H1 (cell line): Measurements from ENCODE around the gene SLC6A6. TPM values are rescaled to one million over a fixed set of nuclear protein-coding genes. Genes with fewer than 3 reads are reported as not detected.

Source experiments
- CTCF ChIA-PET: fragments of 300-600 bp; sonication (Branson Sonifier 250); formaldehyde crosslinking; loops from one replicate; lab custom pipeline; 2021; ENCODE audit not compliant: partially characterized antibody; lab: Charles Lee
- POLR2A ChIA-PET: fragments of 300-600 bp; sonication (Branson Sonifier 250); formaldehyde crosslinking; loops from one replicate; lab custom pipeline; 2021; ENCODE audit warnings: inconsistent platforms; ENCODE audit not compliant: partially characterized antibody; lab: Charles Lee
- DNase-seq, 2 experiments: peaks; one replicate each; pipeline versions ENCODE4 v3.0.0 to v3.0.0-alpha.2; 2010 to 2022; ENCODE audit warnings: low spot score in 2 of 2, low read depth in 1 of 2, mixed read lengths in 1 of 2
- FAIRE-seq: peaks from 2 replicates; lab custom pipeline; 2011; peaks lifted over from hg19 to GRCh38; lab: Jason Lieb, UNC
- H2AFZ ChIP-seq: 2 replicates; pipeline ENCODE4 v1.8.1; 2012; ENCODE audit warnings: low read length, inconsistent platforms
- H2AK5ac ChIP-seq: 2 replicates; pipeline ENCODE4 v1.6.1; 2013; ENCODE audit warnings: low read depth, low read length
- H2BK120ac ChIP-seq: replicated peaks from 2 replicates; pipeline ENCODE3; 2013; ENCODE audit warnings: low read depth, low read length, inconsistent platforms
- H2BK12ac ChIP-seq: 2 replicates; pipeline ENCODE4 v1.6.1; 2013; ENCODE audit warnings: low read depth, low read length
- H2BK15ac ChIP-seq: 2 replicates; pipeline ENCODE4 v1.6.1; 2013; ENCODE audit warnings: low read length
- H2BK20ac ChIP-seq: 2 replicates; pipeline ENCODE4 v1.6.1; 2013; ENCODE audit warnings: low read length
- H2BK5ac ChIP-seq: 2 replicates; pipeline ENCODE4 v1.6.1; 2013; ENCODE audit warnings: low read depth, low read length
- H3K14ac ChIP-seq: 2 replicates; pipeline ENCODE4 v1.6.1; 2013; ENCODE audit warnings: inconsistent platforms; ENCODE audit not compliant: insufficient read length
- H3K18ac ChIP-seq: 2 replicates; pipeline ENCODE4 v1.6.1; 2013; ENCODE audit warnings: low read length; ENCODE audit errors: extremely low read depth
- H3K23ac ChIP-seq: 2 replicates; pipeline ENCODE4 v1.6.1; 2013; ENCODE audit warnings: inconsistent platforms; ENCODE audit not compliant: insufficient read length
- H3K23me2 ChIP-seq: 2 replicates; pipeline ENCODE4 v1.6.1; 2013; ENCODE audit warnings: low read depth, low read length
- H3K27ac ChIP-seq: 2 replicates; pipeline ENCODE4 v1.6.1; 2011; ENCODE audit warnings: low read depth, low read length, inconsistent platforms
- H3K27me3 ChIP-seq, 4 experiments: replicated peaks in 1 of 4; 1 replicate in 1 of 4; 2 replicates in 3 of 4; pipeline versions ENCODE4 v1.6.1 to v1.8.1; 2011 to 2013; ENCODE audit warnings: low read length in 3 of 4, mild to moderate bottlenecking in 3 of 4, inconsistent platforms in 2 of 4, mixed read lengths in 2 of 4, moderate library complexity in 1 of 4; ENCODE audit not compliant: control insufficient read depth in 3 of 4, insufficient read depth in 3 of 4; ENCODE audit errors: extremely low read depth in 1 of 4
- H3K36me3 ChIP-seq, 4 experiments: 2 replicates each; pipeline versions ENCODE4 v1.6.1 to v1.8.1; 2011 to 2013; ENCODE audit warnings: mild to moderate bottlenecking in 4 of 4, low read length in 3 of 4, moderate library complexity in 2 of 4, control low read depth in 1 of 4, inconsistent platforms in 1 of 4; ENCODE audit not compliant: insufficient read depth in 4 of 4, control insufficient read depth in 2 of 4
- H3K4ac ChIP-seq: replicated peaks from 2 replicates; pipeline ENCODE3; 2013; ENCODE audit warnings: low read length, low read depth, mixed read lengths, inconsistent platforms; ENCODE audit not compliant: insufficient read length
- H3K4me1 ChIP-seq, 4 experiments: replicated peaks in 1 of 4; 1 replicate in 1 of 4; 2 replicates in 3 of 4; pipeline versions ENCODE4 v1.6.1 to v1.8.1; 2011 to 2013; ENCODE audit warnings: low read length in 3 of 4, inconsistent platforms in 2 of 4, mixed read lengths in 1 of 4; ENCODE audit not compliant: insufficient read depth in 4 of 4, control insufficient read depth in 3 of 4
- H3K4me2 ChIP-seq, 2 experiments: 2 replicates each; pipeline versions ENCODE4 v1.6.1 to v1.8.1; 2011 to 2013; ENCODE audit warnings: low read depth in 2 of 2, low read length in 2 of 2, control low read depth in 1 of 2, inconsistent platforms in 1 of 2, mild to moderate bottlenecking in 1 of 2; ENCODE audit not compliant: insufficient read depth in 1 of 2
- H3K4me3 ChIP-seq, 4 experiments: fragments of 200-600, 300-600 bp in 1 of 4; sonication (generic), shearing (Covaris generic), sonication (Bioruptor Twin) in 1 of 4; 2 replicates each; pipeline versions ENCODE4 v1.5.1 to v1.8.1; 2011 to 2016; ENCODE audit warnings: low read length in 4 of 4, low read depth in 3 of 4, control low read depth in 2 of 4, inconsistent platforms in 2 of 4, mild to moderate bottlenecking in 2 of 4, mixed read lengths in 1 of 4, moderate library complexity in 1 of 4; ENCODE audit not compliant: insufficient read depth in 2 of 4; ENCODE audit errors: extremely low read depth in 1 of 4
- H3K56ac ChIP-seq: replicated peaks from 2 replicates; pipeline ENCODE3; 2013; ENCODE audit warnings: low read depth, mild to moderate bottlenecking, mixed read lengths, low read length, inconsistent platforms; ENCODE audit not compliant: insufficient read length
- H3K79me1 ChIP-seq: 2 replicates; pipeline ENCODE4 v1.6.1; 2013; ENCODE audit warnings: low read depth, low read length, control low read depth
- H3K79me2 ChIP-seq, 2 experiments: 2 replicates each; pipeline versions ENCODE4 v1.6.1 to v1.8.1; 2012 to 2013; ENCODE audit warnings: low read length in 2 of 2, mild to moderate bottlenecking in 2 of 2, inconsistent platforms in 1 of 2; ENCODE audit not compliant: insufficient read depth in 2 of 2, control insufficient read depth in 1 of 2
- H3K9ac ChIP-seq, 4 experiments: replicated peaks in 1 of 4; 1 replicate in 1 of 4; 2 replicates in 3 of 4; pipeline versions ENCODE4 v1.6.1 to v1.8.1; 2011 to 2013; ENCODE audit warnings: low read depth in 3 of 4, low read length in 3 of 4, control low read depth in 2 of 4, mild to moderate bottlenecking in 2 of 4, moderate library complexity in 2 of 4, inconsistent platforms in 1 of 4; ENCODE audit errors: extremely low read depth in 1 of 4
- H3K9me3 ChIP-seq, 2 experiments: 2 replicates each; pipeline versions ENCODE4 v1.6.1 to v1.8.1; 2012 to 2013; ENCODE audit warnings: mild to moderate bottlenecking in 2 of 2, moderate library complexity in 2 of 2, control low read depth in 1 of 2, inconsistent platforms in 1 of 2, low read depth in 1 of 2, low read length in 1 of 2, mixed read lengths in 1 of 2; ENCODE audit not compliant: insufficient read depth in 2 of 2
- H4K20me1 ChIP-seq, 2 experiments: replicated peaks in 1 of 2; 2 replicates each; pipeline versions ENCODE3 to v1.8.1; 2011 to 2013; ENCODE audit warnings: inconsistent platforms in 2 of 2, low read length in 2 of 2, mild to moderate bottlenecking in 1 of 2; ENCODE audit not compliant: insufficient read depth in 2 of 2, control insufficient read depth in 1 of 2
- H4K5ac ChIP-seq: 2 replicates; pipeline ENCODE4 v1.6.1; 2013; ENCODE audit warnings: low read length, low read depth, mixed read lengths, inconsistent platforms; ENCODE audit not compliant: insufficient read length
- H4K8ac ChIP-seq: 2 replicates; pipeline ENCODE4 v1.8.0; 2013; ENCODE audit warnings: mild to moderate bottlenecking, moderate library complexity, low read length, inconsistent platforms; ENCODE audit not compliant: insufficient read depth; ENCODE audit errors: extremely low read depth
- H4K91ac ChIP-seq: replicated peaks from 2 replicates; pipeline ENCODE3; 2013; ENCODE audit warnings: low read length, mixed read lengths, inconsistent platforms; ENCODE audit not compliant: insufficient read length
- KDM1A ChIP-seq: fragments of 200-600, 300-600 bp; sonication (generic); IDR thresholded peaks from 2 replicates; pipeline ENCODE4 v1.7.1; 2016; ENCODE audit warnings: mild to moderate bottlenecking, low read length, borderline replicate concordance
- KDM5A ChIP-seq: fragments of 200-600 bp; IDR thresholded peaks from 2 replicates; pipeline ENCODE4 v1.7.1; 2012; ENCODE audit warnings: mild to moderate bottlenecking, low read length, inconsistent platforms, mixed read lengths
- WGBS, 2 experiments: shearing (Covaris generic) in 1 of 2; methylation state at CpG; one replicate each; pipeline versions ENCODE4 v1.1.6 to v1.1.7; 2013 to 2015; ENCODE audit warnings: low lambda C conversion rate in 2 of 2, mixed read lengths in 2 of 2, inconsistent platforms in 1 of 2, low coverage in 1 of 2, missing lambda C conversion rate in 1 of 2; ENCODE audit not compliant: insufficient replicate concordance in 2 of 2, insufficient coverage in 1 of 2, insufficient read length in 1 of 2; ENCODE audit errors: extremely low coverage in 1 of 2, missing lambda C conversion rate in 1 of 2; 5-methylcytosine and 5-hydroxymethylcytosine counted together
- polyA plus RNA-seq, 7 experiments: library from polyadenylated mRNA; depleted of rRNA in 3 of 7; stranded (reverse) in 5 of 7; unstranded in 2 of 7; fragments of >200 nt in 5 of 7; fragments of 200-250 nt in 2 of 7; gene quantifications; 1 replicate in 5 of 7; 2 replicates in 1 of 7; 4 replicates in 1 of 7; pipeline versions ENCODE4 v1.2.1 to v1.2.3, GENCODE V29; 2011 to 2013; ENCODE audit warnings: missing spikeins in 2 of 7, mixed read lengths in 2 of 7
- total RNA-seq: library from RNA; stranded (reverse); fragmentation: NEBNext Ultra II Directional; extraction: Animal tissue kit (Norgen Biotek cat#: 25700); gene quantifications from 2 replicates; pipeline ENCODE4 v1.2.1, GENCODE V29; 2021

Gene SLC6A6
- total and polyA plus RNA-seq, 2 of the 8 experiments (the other 6 are each of a cell fraction or from before 2014, with no cell fraction given), result 66.2 to 144 TPM

DNA sequence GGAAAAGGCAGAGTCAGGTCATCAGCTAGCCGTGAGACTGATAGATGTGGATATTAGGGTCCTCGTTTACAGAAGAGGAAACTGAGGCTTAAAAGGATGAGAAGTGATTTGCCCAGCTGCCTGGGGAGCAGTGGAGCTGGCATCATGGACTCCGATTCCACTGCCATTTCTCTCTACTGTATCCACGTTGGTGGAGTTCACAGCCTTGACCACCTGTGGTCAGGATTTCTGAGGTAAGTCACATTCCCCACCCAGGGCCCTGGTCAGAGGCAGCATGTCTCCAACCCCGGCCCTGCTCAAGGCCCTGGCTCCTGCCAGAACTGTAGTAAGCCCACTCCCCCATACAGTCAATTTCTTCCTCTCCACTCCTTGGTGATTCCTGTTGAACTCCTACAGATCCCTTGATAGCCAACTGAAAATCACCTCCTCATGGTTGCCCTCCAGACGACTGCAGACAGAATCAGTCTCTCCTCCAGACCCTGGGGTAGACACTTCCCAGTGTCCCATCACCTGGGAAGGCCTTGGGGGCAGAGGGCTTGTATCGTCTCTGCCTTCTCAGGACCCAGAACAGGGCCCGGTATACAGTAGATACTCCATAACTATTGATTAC, 41.2 kb upstream of the SLC6A6 start:
- H3K27ac ChIP-seq, result no peak overlapping the region
- no peak overlapping the region for H3K4me2 ChIP-seq
- no peak for DNase-seq

More for the DNA sequence above, 41.2 kb upstream of the SLC6A6 start:
- Histone ChIP-seq H3K36me3 (no peaks in the 10 kb centered on the region), H2AK5ac (no peak overlapping the region), H3K23me2 (no peaks in the 10 kb centered on the region), H4K91ac (no peak overlapping the region), H3K79me2 (no peaks in the 10 kb centered on the region), H3K18ac (no peak overlapping the region), H4K20me1 (no peaks in the 10 kb centered on the region), H3K23ac (no peak overlapping the region), H4K5ac (no peak overlapping the region), H2BK20ac (peak overlapping the region; percentile 44; the same call in 1 of the 2 replicates), H3K4me3 (no peak overlapping the region), H3K14ac (no peak overlapping the region), H3K4ac (no peak overlapping the region), H2BK5ac (no peak overlapping the region)
- ChIA-PET POLR2A (no interaction called here), CTCF (interaction anchor here (0.6 to 1.6 kb wide), 3 partner anchors 14 to 906 kb away, joined by 3 to 5 read pairs (median 3); no protein-coding TSS in a partner anchor)
- no peak for FAIRE-seq
- no peak for TF ChIP-seq KDM1A
- no peak for TF ChIP-seq KDM5A
- TF ChIP-seq, all 59 proteins: peak for 0
- Histone ChIP-seq H2BK12ac (0 out of 2 replicates have a peak overlapping the region, but pooled peaks have one; percentile 35), H3K56ac (no peak overlapping the region), H3K9me3 (no peaks in the 10 kb centered on the region), H3K79me1 (no peaks in the 10 kb centered on the region), H4K8ac (no peak overlapping the region), H2BK15ac (no peak overlapping the region), H3K4me1 (no peaks in the 10 kb centered on the region), H2AFZ (no peak overlapping the region), H3K9ac (no peak overlapping the region), H2BK120ac (no peak overlapping the region), H3K27me3 (no peaks in the 10 kb centered on the region)
- WGBS, 2 experiments, result 88% methylated on average over 8 of the region's 8 CpGs; no CpG with 5 or more reads in 1 of the 2 experiments
